ENCODE data around the gene COL6A6.
A peak's percentile ranks its signal among the peaks of the same experiment; 100 is the strongest.

COL6A6 gene

DNA sequence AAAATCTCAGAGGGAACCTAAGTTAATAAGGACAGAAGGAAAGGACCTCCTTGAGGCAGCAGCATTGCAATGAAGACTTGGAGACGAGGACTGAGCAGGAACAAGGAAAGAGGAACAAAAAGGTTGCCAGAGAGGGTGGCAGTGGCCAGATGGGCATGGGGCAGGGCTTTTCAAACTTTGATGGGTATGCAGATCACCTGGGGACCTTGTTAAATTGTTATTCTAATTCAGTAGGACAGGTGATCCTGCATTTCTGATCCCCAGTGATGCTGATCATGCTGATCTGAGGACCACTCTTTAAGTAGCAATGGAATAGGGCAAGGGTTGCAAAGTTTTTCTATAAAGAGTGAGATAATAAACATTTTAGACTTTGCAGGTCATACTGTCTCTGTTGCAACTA lies 11.1 kb downstream of the COL6A6 start:
- no peak overlapping the region for H3K4me3 ChIP-seq (ENCODE audit: low read depth, low read length)
- TF ChIP-seq CTCF (IDR thresholded peaks at IDR 0.05; ENCODE audit: low read depth, low read length, missing control alignments) = no peak
- no peak for DNase-seq (ENCODE audit: low read depth)

GRCh38 chr3:130529486-130530215 lies 12.7 kb downstream of the COL6A6 start:
- no peak overlapping the region for H3K4me3 ChIP-seq (ENCODE audit: low read depth, low read length)
- no peak for DNase-seq (ENCODE audit: low read depth)
- no peak for TF ChIP-seq CTCF (IDR thresholded peaks at IDR 0.05; ENCODE audit: low read depth, low read length, missing control alignments)

DNA sequence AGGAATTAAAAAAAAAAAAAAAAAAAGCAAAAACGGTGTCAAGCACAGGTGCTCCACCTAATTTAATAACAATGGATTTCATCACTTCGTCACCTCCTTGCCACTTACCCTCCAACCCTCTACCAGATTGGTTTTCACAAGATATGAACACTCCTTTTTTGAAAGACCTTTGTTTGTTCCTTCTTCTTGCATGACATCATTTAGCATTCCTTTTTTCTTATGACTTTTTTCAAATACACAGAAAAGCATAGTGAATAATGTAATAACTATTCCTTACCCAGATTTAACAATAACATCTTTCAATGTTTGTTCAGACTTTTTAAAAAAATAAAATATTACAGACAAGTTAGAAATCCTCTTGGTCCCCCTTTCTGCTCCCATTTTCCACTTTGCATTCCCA lies 16.3 kb downstream of the COL6A6 start:
- no peak overlapping the region for H3K4me3 ChIP-seq (ENCODE audit: low read depth, low read length)
- no peak for TF ChIP-seq CTCF (IDR thresholded peaks at IDR 0.05; ENCODE audit: low read depth, low read length, missing control alignments)
- DNase-seq (ENCODE audit: low read depth) = no peak

- no peak overlapping the region for H3K4me3 ChIP-seq (ENCODE audit: low read depth, low read length)
- DNase-seq (ENCODE audit: low read depth) = no peak
- TF ChIP-seq CTCF (IDR thresholded peaks at IDR 0.05; ENCODE audit: low read depth, low read length, missing control alignments) = no peak
These were observed 20.8 kb downstream of the COL6A6 start for GRCh38 chr3:130537673-130538304.

- no peak for DNase-seq (ENCODE audit: low read depth)
- peak; percentile 76 for TF ChIP-seq CTCF (IDR thresholded peaks at IDR 0.05; ENCODE audit: low read depth, low read length, missing control alignments)
- no peak overlapping the region for H3K4me3 ChIP-seq (ENCODE audit: low read depth, low read length)
These were observed 22.0 kb downstream of the COL6A6 start for GRCh38 chr3:130539005-130539404.

DNA sequence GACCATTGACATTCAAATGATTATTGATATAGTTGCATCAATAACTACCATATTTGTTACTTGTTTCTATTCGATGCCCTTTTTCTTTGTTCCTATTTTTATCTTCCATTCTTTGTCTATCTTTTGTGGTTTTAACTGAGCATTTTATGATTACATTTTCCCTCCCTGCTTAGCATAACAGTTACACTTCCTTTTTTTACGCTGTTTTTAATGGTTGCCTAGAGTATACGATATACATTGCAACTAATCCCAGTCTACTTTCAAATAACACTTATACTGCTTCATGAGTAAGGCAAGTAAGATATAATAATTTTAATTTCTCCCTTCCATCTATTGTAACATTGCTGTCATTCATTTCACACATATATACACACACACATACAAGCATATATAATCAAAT lies 26.3 kb downstream of the COL6A6 start:
- DNase-seq (ENCODE audit: low read depth) = no peak
- TF ChIP-seq CTCF (IDR thresholded peaks at IDR 0.05; ENCODE audit: low read depth, low read length, missing control alignments) = no peak
- H3K4me3 ChIP-seq (ENCODE audit: low read depth, low read length) = no peak overlapping the region
